NB4 (cell line): ENCODE results near the gene KRTAP5-9.

Experiments used
- CTCF ChIP-seq: IDR thresholded peaks from one replicate; pipeline ENCODE4 v1.5.1; 2012; ENCODE audit warnings: low read depth, low read length
- MAX ChIP-seq: IDR thresholded peaks from 2 replicates; pipeline ENCODE4 v1.6.1; 2011; ENCODE audit warnings: low read depth, low read length
- POLR2A ChIP-seq: IDR thresholded peaks from 2 replicates; pipeline ENCODE4 v1.6.1; 2011; ENCODE audit warnings: mild to moderate bottlenecking; ENCODE audit not compliant: insufficient read length; ENCODE audit errors: extremely low read depth

GRCh38 chr11:71582309-71582895 lies 34.2 kb downstream of the KRTAP5-9 start, which contains the start of gene KRTAP5-11:
- TF ChIP-seq CTCF (no peak), MAX (no peak), POLR2A (no peak)
